Upper lobe of left lung (tissue), 6 donors: Measurements from ENCODE around the gene SRP14. TPM values are rescaled to one million over a fixed set of nuclear protein-coding genes. Genes with fewer than 3 reads are reported as not detected.
"Not testable (repeated sequence)": the region's sequence is repeated elsewhere in the genome, so short reads cannot be mapped to it uniquely, and the experiment has no call there.

Experiments used
- ATAC-seq, 2 donors: fragments of 200-7000 bp; cut with Tn5 transposase; one replicate each; pipeline ENCODE4 v1.9.1; 2022; ENCODE audit warnings: mild to moderate bottlenecking in 2 of 2, moderate library complexity in 2 of 2; ENCODE audit not compliant: low FRiP score in 2 of 2
- DNase-seq, 2 donors: peaks; one replicate each; pipeline ENCODE4 v3.0.0-alpha.2; 2019 to 2020
- H3K27ac ChIP-seq, 4 donors: fragments of 200-600 bp; sonication (generic); one replicate each; pipeline ENCODE4 v1.5.1; 2016 to 2019
- H3K27me3 ChIP-seq, 4 donors: fragments of 200-600 bp; sonication (generic); one replicate each; pipeline ENCODE4 v1.5.1; 2017 to 2019
- H3K36me3 ChIP-seq, 4 donors: fragments of 200-600 bp; sonication (generic); one replicate each; pipeline ENCODE4 v1.5.1; 2016 to 2019
- H3K4me1 ChIP-seq, 4 donors: fragments of 200-600 bp; sonication (generic); one replicate each; pipeline ENCODE4 v1.5.1; 2018 to 2019
- H3K4me3 ChIP-seq, 4 donors: fragments of 200-600 bp; sonication (generic); one replicate each; pipeline ENCODE4 v1.5.1; 2017 to 2019; ENCODE audit warnings: mild to moderate bottlenecking in 2 of 4, moderate library complexity in 1 of 4
- H3K9me3 ChIP-seq, 4 donors: fragments of 200-600 bp; sonication (generic); one replicate each; pipeline ENCODE4 v1.5.1; 2018 to 2019
- CTCF ChIP-seq, 6 experiments: fragments of 450-650 bp in 4 of 6; fragments of 200-600 bp in 2 of 6; sonication (generic) in 2 of 6; IDR thresholded peaks; one replicate each; pipeline ENCODE4 v1.5.1; 2016 to 2019; ENCODE audit warnings: antibody characterized with exemption in 6 of 6
- EP300 ChIP-seq, 4 donors: sonication (generic); formaldehyde crosslinking; IDR thresholded peaks; one replicate each; pipeline ENCODE4 v1.5.1; 2017; ENCODE audit warnings: antibody characterized with exemption in 4 of 4, control low read depth in 2 of 4
- POLR2A ChIP-seq, 4 donors: fragments of 450-650 bp; IDR thresholded peaks; one replicate each; pipeline ENCODE4 v1.5.1; 2016 to 2017; ENCODE audit warnings: antibody characterized with exemption in 4 of 4, mild to moderate bottlenecking in 2 of 4
- POLR2AphosphoS5 ChIP-seq, 2 donors: sonication (generic); formaldehyde crosslinking; IDR thresholded peaks; one replicate each; pipeline ENCODE4 v1.5.1; 2017; ENCODE audit warnings: antibody characterized with exemption in 2 of 2
- WGBS, 2 donors: methylation state at CpG; one replicate each; pipeline ENCODE4 v1.1.5; 2017 to 2018; 5-methylcytosine and 5-hydroxymethylcytosine counted together
- total RNA-seq, 6 donors: library from RNA; depleted of rRNA in 4 of 6; stranded (reverse); fragments of >200 nt in 4 of 6; gene quantifications; one replicate each; pipeline versions ENCODE4 v1.1.0 to v1.2.1, GENCODE V29; 2016 to 2021
- donor health status: DM: no; HTN: no; CAD: no; lungs with moderate emphysema.
- donor health status: DM: no; HTN: yes; CAD: no; lungs with severe emphysema.

SRP14 gene
- total RNA-seq, 6 donors from 2014 or later, result 55.5 to 342 (median 191) TPM

GRCh38 chr15:39997639-39998038 is 41.3 kb downstream of the SRP14 start:
- TF ChIP-seq POLR2AphosphoS5 (IDR thresholded peaks at IDR 0.05) (no peak), EP300 (IDR thresholded peaks at IDR 0.05) (no peak), POLR2A (IDR thresholded peaks at IDR 0.05) (no peak), CTCF (IDR thresholded peaks at IDR 0.05) (no peak)
- H3K4me1 ChIP-seq, result no peaks in the 10 kb centered on the region
- ATAC-seq, result no peak
- no peak overlapping the region for H3K4me3 ChIP-seq
- WGBS, 2 donors, result 94 to 95% methylated on average over 6 of the region's 6 CpGs
- H3K9me3 ChIP-seq, result no peaks in the 10 kb centered on the region
- no peaks in the 10 kb centered on the region for H3K27me3 ChIP-seq
- H3K36me3 ChIP-seq, result peaks cover 8 to 70% (median 21%) of the 10 kb centered on the region in 4 donors
- DNase-seq, result no peak
- H3K27ac ChIP-seq, result no peak overlapping the region

- ATAC-seq, result no peak
- whole genome bisulfite sequencing, 2 donors, result 100% methylated on average over 1 of the region's 1 CpG
- DNase-seq, result no peak
Measured at GRCh38 chr15:39997031-39997430, 42.0 kb downstream of the SRP14 start.

GRCh38 chr15:39996228-39996627 is 42.8 kb downstream of the SRP14 start:
- not testable (repeated sequence) for H3K27me3 ChIP-seq, H3K4me3 ChIP-seq, ATAC-seq, DNase-seq, H3K4me1 ChIP-seq, H3K9me3 ChIP-seq, H3K27ac ChIP-seq
- WGBS, 2 donors, result 98% methylated on average over 2 of the region's 2 CpGs
- peaks cover 8 to 72% (median 28%) of the 10 kb centered on the region in 4 donors for H3K36me3 ChIP-seq

More at GRCh38 chr15:39997031-39997430, 42.0 kb downstream of the SRP14 start:
- H3K9me3 ChIP-seq, result no peaks in the 10 kb centered on the region
- H3K4me3 ChIP-seq, result no peak overlapping the region
- H3K36me3 ChIP-seq, result peaks cover 9 to 70% (median 23%) of the 10 kb centered on the region in 4 donors
- H3K27me3 ChIP-seq, result no peaks in the 10 kb centered on the region
- H3K4me1 ChIP-seq, result no peaks in the 10 kb centered on the region
- TF ChIP-seq EP300 (IDR thresholded peaks at IDR 0.05) (no peak), POLR2A (IDR thresholded peaks at IDR 0.05) (no peak), POLR2AphosphoS5 (IDR thresholded peaks at IDR 0.05) (no peak), CTCF (IDR thresholded peaks at IDR 0.05) (no peak)
- H3K27ac ChIP-seq, result no peak overlapping the region

GRCh38 chr15:39992953-39993352 is 46.0 kb downstream of the SRP14 start:
- H3K27me3 ChIP-seq, H3K9me3 ChIP-seq, H3K4me1 ChIP-seq, H3K4me3 ChIP-seq, DNase-seq, ATAC-seq, H3K27ac ChIP-seq: not testable (repeated sequence)
- peaks cover 6 to 95% (median 50%) of the 10 kb centered on the region in 4 donors for H3K36me3 ChIP-seq
- WGBS, 2 donors, result 96 to 97% methylated on average over 5 of the region's 5 CpGs

GRCh38 chr15:39990706-39991105 is 48.3 kb downstream of the SRP14 start:
- Histone ChIP-seq H3K27ac (no peak overlapping the region), H3K4me1 (no peaks in the 10 kb centered on the region), H3K4me3 (no peak overlapping the region), H3K9me3 (no peaks in the 10 kb centered on the region), H3K27me3 (no peaks in the 10 kb centered on the region), H3K36me3 (peaks cover 6 to 96% (median 57%) of the 10 kb centered on the region in 4 donors)
- TF ChIP-seq POLR2A (IDR thresholded peaks at IDR 0.05) (no peak), EP300 (IDR thresholded peaks at IDR 0.05) (no peak)
- 81 to 86% methylated on average over 6 of the region's 6 CpGs for WGBS, 2 donors
- no peak for ATAC-seq
- DNase-seq, result no peak

- Histone ChIP-seq H3K4me3 (no peak overlapping the region), H3K27ac (no peak overlapping the region), H3K9me3 (no peaks in the 10 kb centered on the region), H3K36me3 (peaks cover 4 to 72% (median 54%) of the 10 kb centered on the region in 4 donors), H3K27me3 (no peaks in the 10 kb centered on the region), H3K4me1 (no peaks in the 10 kb centered on the region)
- ATAC-seq, result no peak
- 93 to 94% methylated on average over 7 of the region's 7 CpGs for WGBS, 2 donors
- DNase-seq, result no peak
- TF ChIP-seq EP300 (IDR thresholded peaks at IDR 0.05) (no peak), POLR2AphosphoS5 (IDR thresholded peaks at IDR 0.05) (no peak), POLR2A (IDR thresholded peaks at IDR 0.05) (no peak), CTCF (IDR thresholded peaks at IDR 0.05) (no peak)
Measured at GRCh38 chr15:39987821-39988220, 51.2 kb downstream of the SRP14 start.

Other genes starting within 250 kb of the SRP14 start
- 10 to 100 TPM in 1 of 6 donors, 1 to 10 TPM in 5; 1.4 to 12.0 (median 4.9) TPM for gene GPR176, start 118.9 kb downstream of the SRP14 start, total RNA-seq
- 10 to 100 TPM; 29.6 to 65.7 (median 42.3) TPM for gene EIF2AK4, start 105.1 kb downstream of the SRP14 start, total RNA-seq
- 100 to 1,000 TPM in 1 of 6 donors, 10 to 100 TPM in 4, 1 to 10 TPM in 1; 9.9 to 118 (median 26.2) TPM for gene BMF, start 69.7 kb upstream of the SRP14 start, total RNA-seq
- gene BUB1B, start 121.9 kb upstream of the SRP14 start, total RNA-seq, result 10 to 100 TPM in 1 of 6 donors, 1 to 10 TPM in 3, under 1 TPM in 1, not detected in 1; 0.79 to 12.1 (median 2.7) TPM
- 10 to 100 TPM in 3 of 6 donors, 1 to 10 TPM in 3; 4.5 to 23.4 (median 15.0) TPM for gene PAK6, start 199.9 kb upstream of the SRP14 start, total RNA-seq
- gene ANKRD63, start 243.9 kb upstream of the SRP14 start, total RNA-seq, result 1 to 10 TPM in 1 of 6 donors, not detected in 5; 5.2 TPM